Activated T-cell treated with anti-CD3 and anti-CD28 coated beads, Interleukin-2, amount 50 U/mL, for 1 hour (primary cell): ENCODE results near the gene KMT5C.

Experiments
- DNase-seq: peaks from one replicate; pipeline ENCODE4 v3.0.0-alpha.2; 2020

The KMT5C gene

GRCh38 chr19:55389386-55390317 is 50.0 kb downstream of the KMT5C start:
- no peak for DNase-seq

GRCh38 chr19:55390461-55390880 is 50.8 kb downstream of the KMT5C start:
- DNase-seq, result no peak

GRCh38 chr19:55391191-55391670 is 51.6 kb downstream of the KMT5C start:
- DNase-seq, result no peak

- no peak for DNase-seq
Observed at GRCh38 chr19:55391702-55392615, 52.3 kb downstream of the KMT5C start.

GRCh38 chr19:55392820-55393761 is 53.4 kb downstream of the KMT5C start:
- DNase-seq, result no peak
